ENCODE results near the gene RUNDC3A.

- TF ChIP-seq CTCF (conservative IDR thresholded peaks at IDR 0.05 in 1 of 2, IDR thresholded peaks at IDR 0.05 in 1 of 2; ENCODE audit: extremely low read depth in 1 of 2, insufficient read depth in 1 of 2, low read depth in 1 of 2, low read length in 2 of 2) (no peak), EZH2 (IDR thresholded peaks at IDR 0.05; ENCODE audit: borderline replicate concordance, low read length) (no peak)
Observed at GRCh38 chr17:44335968-44336367, 27.6 kb downstream of the RUNDC3A start.
